Measurements from ENCODE around the gene HAUS7.

The HAUS7 gene

DNA sequence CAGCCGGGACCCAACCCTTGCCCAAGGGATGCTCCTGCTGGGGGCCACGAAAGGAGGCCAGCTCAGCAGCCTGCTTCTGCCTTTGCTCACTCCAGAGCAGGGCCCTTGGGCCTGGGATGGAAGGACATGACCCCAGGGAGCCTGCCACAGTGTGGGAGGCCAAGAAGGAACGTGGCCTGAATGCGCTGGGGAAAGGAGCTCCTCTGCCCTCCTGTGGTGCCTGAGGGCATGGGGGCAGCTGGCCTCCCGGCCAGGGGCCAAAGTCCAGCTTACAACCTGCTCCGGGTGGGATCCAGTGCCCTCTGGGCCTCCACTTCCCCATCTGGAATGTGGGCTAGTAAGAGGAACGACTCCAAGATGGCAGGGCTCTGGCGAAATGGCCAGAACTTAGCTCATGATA is 45.1 kb upstream of the HAUS7 start:
- no peak for DNase-seq
- Histone ChIP-seq H3K4me3 (ENCODE audit: low read depth, low read length) (no peak overlapping the region), H3K36me3 (no peaks in the 10 kb centered on the region; the same call in 1 of the 2 replicates), H3K27me3 (ENCODE audit: insufficient read depth, low read depth, severe bottlenecking) (peaks cover 17% of the 10 kb centered on the region), H3K9me3 (ENCODE audit: severe bottlenecking) (no peaks in the 10 kb centered on the region), H3K27ac (no peak overlapping the region)
- TF ChIP-seq, protein P1, sequence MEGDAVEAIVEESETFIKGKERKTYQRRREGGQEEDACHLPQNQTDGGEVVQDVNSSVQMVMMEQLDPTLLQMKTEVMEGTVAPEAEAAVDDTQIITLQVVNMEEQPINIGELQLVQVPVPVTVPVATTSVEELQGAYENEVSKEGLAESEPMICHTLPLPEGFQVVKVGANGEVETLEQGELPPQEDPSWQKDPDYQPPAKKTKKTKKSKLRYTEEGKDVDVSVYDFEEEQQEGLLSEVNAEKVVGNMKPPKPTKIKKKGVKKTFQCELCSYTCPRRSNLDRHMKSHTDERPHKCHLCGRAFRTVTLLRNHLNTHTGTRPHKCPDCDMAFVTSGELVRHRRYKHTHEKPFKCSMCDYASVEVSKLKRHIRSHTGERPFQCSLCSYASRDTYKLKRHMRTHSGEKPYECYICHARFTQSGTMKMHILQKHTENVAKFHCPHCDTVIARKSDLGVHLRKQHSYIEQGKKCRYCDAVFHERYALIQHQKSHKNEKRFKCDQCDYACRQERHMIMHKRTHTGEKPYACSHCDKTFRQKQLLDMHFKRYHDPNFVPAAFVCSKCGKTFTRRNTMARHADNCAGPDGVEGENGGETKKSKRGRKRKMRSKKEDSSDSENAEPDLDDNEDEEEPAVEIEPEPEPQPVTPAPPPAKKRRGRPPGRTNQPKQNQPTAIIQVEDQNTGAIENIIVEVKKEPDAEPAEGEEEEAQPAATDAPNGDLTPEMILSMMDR (IDR thresholded peaks at IDR 0.05; ENCODE audit: low read depth, low read length), result no peak

DNA sequence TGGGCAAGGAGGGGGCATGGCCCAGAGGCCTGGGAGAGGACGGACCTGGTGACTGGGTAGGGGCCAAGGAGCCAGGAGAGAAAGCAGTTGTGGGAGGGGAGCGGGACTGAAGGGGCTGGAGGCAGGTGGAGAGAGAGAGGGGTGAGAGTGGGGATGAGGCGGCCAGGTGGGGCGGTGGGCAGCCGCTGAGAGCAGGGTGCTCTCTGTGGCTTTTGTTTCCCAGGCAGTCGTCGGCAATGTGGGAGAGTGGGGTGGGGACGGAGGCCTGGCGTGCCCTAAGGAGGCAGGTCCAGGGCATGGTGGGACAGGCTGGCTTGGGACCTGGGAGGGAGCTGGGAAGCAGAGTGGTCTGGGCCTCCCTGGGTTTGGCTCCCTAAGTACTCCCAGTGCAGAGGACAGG is 43.9 kb upstream of the HAUS7 start:
- TF ChIP-seq, protein P1 (IDR thresholded peaks at IDR 0.05; ENCODE audit: low read depth, low read length), result no peak

DNA sequence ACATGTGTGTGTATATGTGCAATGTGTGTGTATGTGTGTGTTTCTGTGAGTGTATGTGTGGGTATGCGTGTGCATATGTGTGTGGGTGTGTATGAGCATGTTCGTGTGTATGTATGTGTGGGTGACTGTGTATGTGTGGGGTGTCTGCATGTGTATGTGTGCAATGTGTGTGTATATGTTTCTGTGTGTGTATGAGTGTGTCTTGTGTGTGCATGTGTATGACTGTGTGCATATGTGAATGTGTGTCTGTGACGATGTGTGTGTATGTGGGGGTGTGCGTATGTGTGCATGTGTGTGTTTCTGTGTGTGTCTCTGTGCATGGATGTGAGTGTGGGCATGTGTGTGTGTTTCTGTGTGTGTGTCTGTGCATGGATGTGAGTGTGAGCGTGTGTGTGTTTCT is 42.9 kb upstream of the HAUS7 start:
- Histone ChIP-seq H3K27ac (no peak overlapping the region), H3K9me3 (ENCODE audit: severe bottlenecking) (no peaks in the 10 kb centered on the region), H3K4me3 (ENCODE audit: low read depth, low read length) (no peak overlapping the region), H3K27me3 (ENCODE audit: insufficient read depth, low read depth, severe bottlenecking) (peaks cover 20% of the 10 kb centered on the region), H3K36me3 (no peaks in the 10 kb centered on the region)
- DNase-seq, result no peak
- TF ChIP-seq, protein P1 (IDR thresholded peaks at IDR 0.05; ENCODE audit: low read depth, low read length), result no peak

More for the DNA sequence above, 43.9 kb upstream of the HAUS7 start:
- H3K9me3 ChIP-seq (ENCODE audit: severe bottlenecking), result no peaks in the 10 kb centered on the region
- no peak overlapping the region for H3K4me3 ChIP-seq (ENCODE audit: low read depth, low read length)
- no peak overlapping the region for H3K27ac ChIP-seq
- peaks cover 23% of the 10 kb centered on the region for H3K27me3 ChIP-seq (ENCODE audit: insufficient read depth, low read depth, severe bottlenecking)
- H3K36me3 ChIP-seq, result no peaks in the 10 kb centered on the region; the same call in 1 of the 2 replicates
- DNase-seq, result no peak

DNA sequence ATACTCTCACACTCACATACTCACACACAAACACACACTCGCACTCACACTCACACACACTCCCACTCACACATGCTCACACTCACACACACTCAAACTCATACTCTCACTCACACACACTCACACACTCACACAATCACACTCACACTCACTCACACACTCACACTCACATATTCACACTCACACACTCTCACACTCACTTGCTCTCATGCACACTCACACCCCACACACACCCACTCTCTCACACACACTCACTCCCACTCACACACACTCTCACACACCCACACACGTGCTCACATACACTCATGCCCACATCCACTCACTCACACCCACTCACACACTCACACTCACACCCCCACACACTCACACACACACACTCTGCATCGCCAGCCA is 42.1 kb upstream of the HAUS7 start:
- H3K27ac ChIP-seq, result peak overlapping the region; percentile 83
- H3K36me3 ChIP-seq, result no peaks in the 10 kb centered on the region
- H3K4me3 ChIP-seq (ENCODE audit: low read depth, low read length), result no peak overlapping the region
- peaks cover 21% of the 10 kb centered on the region for H3K27me3 ChIP-seq (ENCODE audit: insufficient read depth, low read depth, severe bottlenecking)
- TF ChIP-seq, protein P1 (IDR thresholded peaks at IDR 0.05; ENCODE audit: low read depth, low read length), result no peak
- no peak for DNase-seq
- H3K9me3 ChIP-seq (ENCODE audit: severe bottlenecking), result no peaks in the 10 kb centered on the region

DNA sequence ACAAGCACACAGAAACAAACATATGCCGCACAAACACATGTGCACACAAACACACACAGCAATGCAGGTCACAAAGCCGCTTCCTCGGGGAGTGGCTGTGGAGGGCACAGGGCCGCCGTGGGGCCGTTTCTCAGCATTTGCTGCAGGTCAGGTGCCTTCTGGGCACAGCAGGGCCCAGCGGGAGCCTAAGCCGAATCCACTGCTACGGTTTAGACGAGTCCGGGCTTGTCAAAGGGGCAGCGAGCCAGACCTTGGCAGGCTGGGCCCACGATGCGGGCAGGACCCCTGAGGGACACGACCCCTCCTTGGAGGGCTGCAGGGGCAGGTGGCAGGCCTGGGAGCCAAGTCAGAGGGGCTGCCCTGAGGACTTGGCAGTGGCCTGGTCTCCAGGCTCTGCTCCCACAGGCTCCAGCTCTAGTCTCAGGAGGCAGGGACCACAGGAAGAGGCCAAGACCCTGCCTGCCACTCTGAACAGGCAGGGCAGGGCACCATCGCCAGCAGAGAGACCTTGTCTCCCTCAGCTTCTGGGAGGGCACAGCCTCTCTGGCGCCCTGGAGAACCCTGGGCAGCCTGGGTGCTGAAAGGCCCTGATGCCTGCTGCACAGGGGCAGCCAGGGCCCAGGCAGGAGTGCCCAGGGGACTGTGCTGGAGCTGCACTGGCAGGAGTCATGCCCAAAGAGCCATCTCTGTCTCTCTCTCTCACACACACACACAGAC is 41.6 kb upstream of the HAUS7 start:
- Histone ChIP-seq H3K36me3 (no peaks in the 10 kb centered on the region), H3K27me3 (ENCODE audit: insufficient read depth, low read depth, severe bottlenecking) (peaks cover 26% of the 10 kb centered on the region), H3K4me3 (ENCODE audit: low read depth, low read length) (no peak overlapping the region), H3K9me3 (ENCODE audit: severe bottlenecking) (no peaks in the 10 kb centered on the region), H3K27ac (peak overlapping the region; percentile 83)
- TF ChIP-seq, protein P1 (IDR thresholded peaks at IDR 0.05; ENCODE audit: low read depth, low read length), result no peak
- peak; percentile 78 for DNase-seq

DNA sequence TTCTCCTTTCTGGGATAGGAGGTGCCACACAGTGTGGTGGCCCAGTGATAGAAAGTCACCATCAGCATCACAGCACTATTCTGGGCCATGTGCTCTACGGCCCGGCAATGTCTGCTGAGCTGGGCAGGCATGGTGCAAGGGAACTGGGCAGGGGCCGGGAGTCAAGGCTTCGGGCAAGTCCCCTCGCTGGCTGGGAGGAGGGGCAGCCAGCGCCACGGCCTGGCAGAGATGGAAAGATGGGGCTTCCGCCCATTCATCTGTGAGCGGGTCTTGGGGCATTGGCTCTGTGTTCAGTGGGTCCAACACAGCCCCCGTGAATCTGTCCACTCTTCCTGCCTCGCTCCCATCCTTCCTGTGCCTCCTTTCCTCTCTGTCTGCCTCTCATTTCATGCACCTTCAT is 40.0 kb upstream of the HAUS7 start:
- TF ChIP-seq, protein P1 (IDR thresholded peaks at IDR 0.05; ENCODE audit: low read depth, low read length), result no peak
- Histone ChIP-seq H3K4me3 (ENCODE audit: low read depth, low read length) (no peak overlapping the region), H3K36me3 (no peaks in the 10 kb centered on the region), H3K27ac (no peak overlapping the region), H3K27me3 (ENCODE audit: insufficient read depth, low read depth, severe bottlenecking) (peaks cover 26% of the 10 kb centered on the region), H3K9me3 (ENCODE audit: severe bottlenecking) (no peaks in the 10 kb centered on the region)
- no peak for DNase-seq
